Stimulated activated CD4-positive, alpha-beta T cell treated with anti-CD3 and anti-CD28 coated beads, TNF-alpha, amount 100 ng/mL, for 4 hours (primary cell): Measurements from ENCODE around the gene ACBD6.

ENCODE experiments used
- DNase-seq, 3 experiments: peaks; one replicate each; pipeline ENCODE4 v3.0.0-alpha.2; 2020; ENCODE audit warnings: low read depth in 3 of 3

The ACBD6 gene

GRCh38 chr1:180239145-180240096 is 263.0 kb downstream of the ACBD6 start:
- no peak for DNase-seq

GRCh38 chr1:180238675-180239074 is 263.7 kb downstream of the ACBD6 start:
- DNase-seq = no peak
